CD4-positive, alpha-beta T cell treated with Interferon gamma for 1 hour (primary cell): ENCODE results near the gene ENTPD2.

Experiments used
- DNase-seq: peaks from one replicate; pipeline ENCODE4 v3.0.0-alpha.2; 2020

The ENTPD2 gene

DNA sequence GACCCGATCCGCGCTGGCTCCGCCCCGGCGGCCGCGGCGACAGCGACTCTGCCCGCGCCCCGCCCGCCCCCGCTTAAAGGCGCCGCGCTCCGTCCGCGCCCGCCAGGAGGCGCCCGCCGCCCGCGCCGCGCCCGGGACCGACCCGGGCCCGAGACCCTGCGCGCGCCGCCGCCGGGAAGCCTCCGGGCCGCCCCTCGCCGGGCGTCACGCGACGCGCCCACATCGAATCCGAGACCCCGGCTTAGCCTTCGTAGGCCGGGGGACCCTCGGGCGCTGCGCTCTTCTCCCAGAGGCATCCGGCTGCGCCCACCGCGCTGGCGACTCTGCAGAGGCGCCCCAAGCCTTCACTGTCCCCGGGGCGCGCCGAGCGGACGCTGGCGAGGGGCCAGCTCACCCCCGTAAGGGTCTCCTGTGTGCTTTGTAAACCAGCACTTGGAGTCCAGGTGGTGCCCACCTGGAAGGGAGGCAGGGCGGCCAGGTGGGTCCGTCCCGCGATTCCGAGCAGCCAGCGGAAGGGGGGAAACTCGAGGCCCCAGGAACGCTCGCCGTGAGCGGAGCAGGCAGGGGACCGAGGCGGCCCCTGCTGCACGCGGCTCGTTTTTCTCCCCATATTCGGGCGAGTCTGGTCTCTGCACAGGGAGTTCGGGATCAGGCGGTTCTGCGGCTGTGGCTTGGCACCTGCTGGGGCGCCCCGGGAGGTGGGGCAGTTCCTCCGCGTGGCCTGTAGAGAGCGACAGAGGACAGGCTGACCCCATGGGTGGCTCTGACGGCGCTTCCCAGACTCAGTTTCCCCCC is 25.4 kb downstream of the ENTPD2 start:
- DNase-seq = peak; percentile 67

DNA sequence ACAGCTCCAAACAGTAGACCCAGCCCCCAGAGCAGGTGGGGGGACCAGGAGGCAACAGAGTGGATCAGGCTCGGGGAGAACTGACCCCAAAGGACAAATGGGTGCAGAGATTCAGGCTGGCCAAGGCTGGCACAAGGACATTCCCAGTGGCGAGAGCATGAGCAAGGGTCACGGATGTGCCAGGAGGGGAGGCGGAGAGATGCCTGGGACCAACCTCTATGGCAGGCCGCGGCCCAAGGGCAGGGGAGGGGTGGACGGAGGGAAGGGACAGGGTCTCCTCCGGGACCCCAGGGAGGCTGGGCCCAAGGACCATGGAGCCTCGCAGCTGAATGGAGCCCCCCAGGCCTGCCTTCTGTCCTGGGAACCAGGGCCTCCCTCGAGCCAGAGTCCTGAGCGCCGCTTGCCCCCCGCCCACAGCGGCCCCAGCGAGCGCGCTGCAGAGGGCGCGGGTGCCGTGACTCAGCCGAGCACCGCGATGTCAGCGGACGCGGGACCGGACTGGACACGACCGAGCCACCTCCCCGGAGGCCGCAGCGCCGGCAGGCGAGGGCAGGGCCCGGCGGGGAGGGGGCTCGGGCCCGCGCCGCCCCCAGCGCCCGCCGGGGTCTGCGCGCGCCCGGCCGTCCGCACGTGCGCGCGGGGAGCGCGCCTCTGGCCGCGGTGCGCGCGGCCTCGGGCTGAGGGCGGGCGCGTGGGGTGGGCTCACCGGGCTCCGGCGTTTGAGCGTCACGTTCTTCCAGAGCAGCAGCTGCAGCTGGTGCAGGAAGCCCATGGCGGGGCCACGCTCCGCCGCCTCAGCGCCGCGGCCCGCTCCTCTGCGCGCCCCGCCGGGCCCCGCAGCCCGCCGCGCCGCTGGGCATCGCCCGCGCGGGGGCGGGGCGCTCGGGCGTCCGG is 26.2 kb downstream of the ENTPD2 start, which contains the start of gene ABCA2:
ABCA2 (minus strand) TSS at position 869 of the 894 bp plus-strand sequence; CDS start at position 772, 97 bp downstream.
- no peak for DNase-seq

DNA sequence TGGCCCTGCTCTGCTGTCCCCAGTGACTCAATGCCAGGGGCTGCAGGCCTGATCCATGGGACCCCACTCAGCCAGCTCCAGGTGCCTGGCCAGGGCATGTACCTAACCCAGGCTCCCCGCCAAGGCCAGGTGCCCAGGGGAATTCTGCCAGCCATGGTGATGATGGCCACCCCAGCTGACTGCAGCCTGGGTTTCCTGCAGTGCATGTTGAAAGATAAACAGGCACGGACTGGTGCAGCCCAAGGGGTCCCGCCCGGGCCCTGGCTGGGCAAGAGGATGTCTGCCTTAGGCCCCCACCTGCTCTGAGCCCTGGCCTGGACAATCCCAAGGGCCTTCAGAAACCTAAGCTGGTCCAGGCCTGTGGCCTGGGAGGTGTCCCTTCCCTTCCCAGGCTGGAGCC is 27.0 kb downstream of the ENTPD2 start:
- no peak for DNase-seq

DNA sequence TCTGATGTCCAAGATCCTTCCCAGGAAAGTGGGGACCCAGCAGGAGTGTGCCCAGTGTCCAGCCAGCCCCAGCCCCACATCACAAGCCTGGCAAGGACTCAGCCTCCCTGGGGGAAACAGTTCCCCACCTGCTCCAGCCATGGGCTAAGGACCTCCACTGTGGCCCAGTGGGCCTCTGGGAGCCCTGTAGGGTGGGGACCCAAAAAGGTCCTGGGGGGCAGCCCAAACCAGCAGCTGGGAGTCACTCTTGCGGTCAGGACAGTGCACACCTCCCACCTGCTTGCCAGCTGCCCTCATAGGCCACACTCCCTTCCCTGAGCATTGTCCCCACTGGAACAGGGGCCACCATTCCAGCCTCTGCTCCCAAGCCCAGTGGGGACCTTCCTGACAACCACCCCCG is 27.5 kb downstream of the ENTPD2 start:
- DNase-seq = no peak

DNA sequence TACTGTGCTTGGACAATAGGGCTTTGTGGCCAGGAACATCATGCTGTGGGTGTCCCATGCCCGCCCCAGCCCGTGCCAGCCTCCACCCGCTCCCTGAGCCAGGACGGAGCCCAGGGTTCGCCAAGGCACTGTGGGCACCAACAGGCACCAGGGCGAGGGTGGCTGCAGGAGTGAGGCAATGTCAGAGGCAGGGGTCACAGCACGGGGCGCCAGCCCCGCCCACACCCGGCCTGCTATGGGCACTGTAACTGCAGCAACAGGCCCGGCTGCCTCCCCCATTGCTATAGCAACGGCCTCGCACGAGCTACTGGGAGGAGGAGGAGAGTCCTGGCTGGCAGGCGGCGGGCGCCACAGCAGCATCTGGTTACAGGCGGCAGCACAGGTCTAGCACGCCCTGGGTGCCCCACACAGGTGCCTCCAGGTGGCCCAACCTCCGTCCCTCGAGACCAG is 28.3 kb downstream of the ENTPD2 start:
- peak; percentile 54 for DNase-seq

DNA sequence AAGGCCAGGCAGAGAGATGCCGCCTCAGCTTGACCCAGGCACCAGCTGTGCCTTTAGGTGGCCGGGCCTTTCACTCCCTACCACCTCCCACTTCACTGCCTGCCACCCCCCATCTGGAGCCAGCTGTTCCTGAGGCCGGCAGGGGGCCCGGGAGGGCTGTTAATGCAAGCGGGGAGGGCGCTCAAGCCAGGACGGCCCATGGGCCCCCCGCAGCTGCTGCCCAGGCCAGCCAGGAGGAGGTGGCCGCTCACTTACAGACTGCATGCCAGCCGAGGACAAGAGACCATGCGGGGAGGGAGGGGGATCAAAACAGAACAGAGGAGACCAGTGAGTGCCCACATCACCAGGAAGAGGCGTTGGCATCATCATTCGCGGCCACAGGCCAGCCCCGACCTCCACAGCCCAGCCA is 30.3 kb downstream of the ENTPD2 start:
- no peak for DNase-seq

DNA sequence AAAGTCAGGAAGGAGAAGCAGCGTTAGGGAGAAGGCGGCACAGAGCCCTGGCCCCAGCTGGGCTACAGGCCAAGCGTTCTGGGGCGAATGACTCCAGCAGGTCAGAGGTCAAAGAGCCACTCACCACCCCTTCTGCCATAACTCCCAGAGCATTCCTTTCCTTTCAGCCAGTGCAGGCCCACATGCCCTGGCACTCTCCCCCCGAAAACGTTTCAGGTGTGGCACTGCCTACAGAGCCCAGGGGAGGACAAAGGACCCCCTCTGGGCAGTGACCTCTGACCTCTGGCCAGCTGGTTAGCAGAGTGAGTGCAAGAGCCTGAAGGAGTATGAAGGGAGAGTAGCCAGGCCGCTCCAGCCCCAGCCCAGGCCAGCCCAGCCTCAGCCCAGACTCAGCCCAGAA is 30.7 kb downstream of the ENTPD2 start:
- no peak for DNase-seq

DNA sequence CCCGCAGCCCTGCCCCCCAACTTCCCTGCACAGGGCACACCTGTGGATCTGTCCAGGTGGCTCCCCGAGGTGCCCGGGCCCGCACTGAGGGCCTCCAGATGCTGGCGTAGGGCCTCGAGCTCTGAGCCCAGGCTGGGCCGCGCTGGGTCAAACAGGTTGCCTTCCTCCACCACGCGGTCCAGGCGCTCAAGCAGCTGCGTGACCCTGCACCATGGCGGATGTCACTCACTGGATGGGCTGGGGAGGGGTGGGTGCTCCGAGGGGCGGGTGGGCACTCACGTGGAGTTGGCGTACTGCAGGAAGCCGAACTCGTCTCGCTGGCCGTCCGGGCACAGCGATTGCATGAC is 31.2 kb downstream of the ENTPD2 start:
- DNase-seq = no peak

DNA sequence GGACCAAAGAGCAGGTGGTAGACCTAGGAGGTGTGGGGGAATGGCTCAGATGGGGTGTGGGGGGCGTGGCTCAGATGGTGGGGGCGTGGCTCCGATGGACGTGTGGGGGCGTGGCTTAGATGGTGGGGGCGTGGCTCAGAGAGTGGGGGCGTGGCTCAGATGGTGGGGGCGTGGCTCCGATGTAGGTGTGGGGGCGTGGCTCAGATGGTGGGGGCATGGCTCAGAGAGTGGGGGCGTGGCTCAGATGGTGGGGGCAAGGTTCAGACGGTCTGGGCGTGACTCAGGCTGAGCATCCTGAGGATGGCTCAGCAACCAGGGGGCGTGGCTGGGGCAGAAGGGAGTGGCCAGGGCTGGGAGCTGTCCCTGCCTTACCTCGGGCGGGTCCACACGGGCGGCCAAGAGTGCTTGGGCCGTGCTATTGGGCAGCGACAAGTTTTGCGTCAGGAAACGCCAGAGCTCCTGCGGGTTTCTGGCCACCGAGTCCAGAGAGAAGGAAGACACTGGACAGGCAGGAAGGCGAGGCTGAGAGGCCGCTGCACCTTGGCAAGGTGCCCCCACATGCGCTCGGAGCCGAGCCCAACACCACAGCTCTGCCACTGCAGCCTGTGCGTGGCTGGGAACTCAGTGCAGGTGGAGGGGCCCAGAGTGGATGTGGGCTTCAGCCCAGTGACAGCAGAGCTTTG is 31.7 kb downstream of the ENTPD2 start:
- peak; percentile 72 for DNase-seq

DNA sequence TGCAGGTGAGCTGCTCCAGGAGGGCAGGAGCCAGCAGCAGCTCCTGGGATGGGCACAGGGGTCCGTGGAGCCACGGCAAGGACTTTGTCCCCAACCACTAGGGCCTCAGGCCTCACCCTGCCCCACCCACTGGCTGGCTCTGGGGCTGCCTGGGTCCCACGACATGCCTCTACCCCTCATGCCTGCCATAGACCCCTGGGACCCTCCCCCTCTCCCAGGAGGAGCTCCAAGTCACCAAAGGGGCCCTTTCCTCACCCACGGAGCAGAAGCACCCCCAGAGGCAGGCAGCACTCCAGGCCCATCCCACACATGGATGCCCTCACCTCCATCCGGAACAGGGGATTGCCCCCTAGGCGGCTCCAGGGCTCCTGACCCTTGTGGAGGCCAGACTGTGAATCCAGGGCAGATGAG is 32.3 kb downstream of the ENTPD2 start:
- DNase-seq = no peak

DNA sequence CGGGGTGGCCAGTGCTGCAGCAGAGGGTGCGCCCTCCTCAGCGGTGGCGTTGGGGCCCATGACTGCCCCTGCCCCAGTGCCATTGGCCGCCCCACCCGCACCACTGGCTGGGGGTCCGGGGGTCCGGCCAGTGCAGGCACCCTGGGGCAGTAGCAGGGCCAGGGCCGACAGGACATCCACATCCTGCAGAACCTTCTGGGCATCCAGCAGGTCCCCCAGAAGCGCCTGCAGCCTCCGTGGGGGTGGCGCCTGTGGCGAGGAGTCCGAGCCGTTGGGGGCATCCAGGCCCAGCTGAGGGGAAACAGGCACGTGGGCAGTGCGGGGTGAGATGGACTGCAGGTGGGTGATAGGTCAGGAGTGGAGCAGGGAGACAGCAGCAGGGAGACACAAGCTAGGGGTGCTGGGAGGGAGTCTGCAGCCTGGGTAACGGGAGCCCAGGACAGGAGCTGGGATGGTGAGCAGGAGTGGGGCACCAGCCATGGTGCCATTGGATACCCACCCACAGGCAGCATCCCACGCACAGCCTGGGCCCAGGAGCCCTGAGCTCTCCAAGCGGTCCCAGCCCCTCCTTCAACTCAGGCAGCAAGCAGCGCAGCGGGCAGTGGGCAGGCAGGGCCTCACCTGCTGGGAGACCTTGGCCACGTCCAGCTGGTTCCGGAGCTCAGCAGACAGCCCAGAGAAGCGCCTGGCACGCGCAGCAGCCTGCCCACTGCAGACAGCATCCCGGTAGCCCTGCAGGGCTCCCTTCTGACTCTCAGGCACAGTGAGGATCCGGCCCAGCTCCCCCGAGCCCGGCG is 32.9 kb downstream of the ENTPD2 start:
- DNase-seq = no peak

DNA sequence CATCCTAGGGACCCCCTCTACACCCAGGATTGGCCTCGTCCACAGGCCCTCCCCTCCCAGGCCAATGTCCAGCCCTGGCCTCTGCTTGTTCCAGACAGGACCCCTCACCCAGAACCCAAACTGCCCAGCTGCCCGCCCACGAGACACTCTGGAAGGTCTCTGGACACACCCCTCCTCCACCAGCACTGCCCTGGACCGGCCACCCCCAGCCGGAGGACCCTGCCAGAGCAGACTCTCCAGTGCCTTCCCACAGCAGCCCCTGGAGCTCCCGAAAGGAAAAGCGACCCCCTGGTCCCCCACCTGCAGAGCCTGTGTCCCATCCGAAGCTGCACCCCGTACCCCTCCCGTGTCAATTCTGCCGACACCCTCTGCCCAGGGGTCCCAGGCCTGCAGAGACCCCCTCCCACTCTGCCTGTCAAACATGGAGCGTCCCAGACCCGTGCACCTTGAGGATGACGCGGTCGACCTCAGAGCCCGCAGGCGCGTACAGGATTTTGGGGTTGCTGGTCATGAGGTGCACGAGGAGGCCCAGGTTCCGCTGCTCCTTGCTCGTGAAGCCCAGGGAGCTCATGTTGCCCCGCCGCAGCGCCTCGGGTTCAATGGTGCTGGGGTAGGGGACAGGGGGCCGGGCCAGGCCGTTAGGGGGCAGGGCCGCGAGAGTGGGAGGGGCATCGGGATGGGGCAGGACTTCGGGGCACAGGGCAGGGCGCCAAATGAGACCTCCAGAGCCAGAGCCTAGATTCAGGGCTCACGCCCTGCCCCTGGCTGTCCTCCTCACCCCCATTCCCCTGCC is 33.8 kb downstream of the ENTPD2 start:
- no peak for DNase-seq

DNA sequence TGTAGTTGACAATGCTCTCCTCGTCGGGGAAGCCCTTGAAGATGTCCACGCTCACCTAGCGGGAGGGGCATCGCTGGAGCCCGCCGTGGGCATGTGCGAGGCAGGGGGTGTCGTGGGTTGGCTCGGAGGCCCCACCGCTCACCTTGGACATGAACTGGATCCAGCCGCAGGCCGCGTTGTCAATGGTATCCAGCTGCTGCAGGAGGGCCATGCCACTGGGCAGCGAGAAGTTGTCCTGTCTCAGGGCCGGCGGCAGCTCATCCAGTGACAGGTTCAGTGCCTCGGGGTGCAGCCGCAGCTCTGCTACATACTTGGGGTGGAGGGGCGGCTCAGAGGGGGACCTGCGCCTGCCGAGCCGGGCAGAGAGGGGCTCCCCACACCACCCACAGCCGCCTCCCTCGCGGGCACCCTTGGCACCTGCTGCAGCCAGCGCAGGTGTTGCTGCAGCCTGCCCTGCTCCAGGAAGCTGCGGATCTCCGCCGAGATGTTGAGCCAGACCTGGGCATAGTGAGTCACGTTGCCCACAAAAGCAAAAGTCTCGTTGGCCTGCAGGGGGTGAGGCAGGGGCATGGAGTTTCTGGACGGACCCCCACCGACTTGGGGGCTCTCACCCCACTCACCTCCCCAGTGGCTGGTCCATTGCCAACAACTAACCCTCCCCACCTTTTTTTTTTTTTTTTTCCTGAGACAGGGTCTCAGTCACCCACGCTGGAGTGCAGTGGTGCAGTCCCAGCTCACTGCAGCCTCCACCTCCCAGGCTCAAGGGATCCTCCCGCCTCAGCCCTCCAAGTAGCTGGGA is 34.9 kb downstream of the ENTPD2 start:
- DNase-seq = no peak

DNA sequence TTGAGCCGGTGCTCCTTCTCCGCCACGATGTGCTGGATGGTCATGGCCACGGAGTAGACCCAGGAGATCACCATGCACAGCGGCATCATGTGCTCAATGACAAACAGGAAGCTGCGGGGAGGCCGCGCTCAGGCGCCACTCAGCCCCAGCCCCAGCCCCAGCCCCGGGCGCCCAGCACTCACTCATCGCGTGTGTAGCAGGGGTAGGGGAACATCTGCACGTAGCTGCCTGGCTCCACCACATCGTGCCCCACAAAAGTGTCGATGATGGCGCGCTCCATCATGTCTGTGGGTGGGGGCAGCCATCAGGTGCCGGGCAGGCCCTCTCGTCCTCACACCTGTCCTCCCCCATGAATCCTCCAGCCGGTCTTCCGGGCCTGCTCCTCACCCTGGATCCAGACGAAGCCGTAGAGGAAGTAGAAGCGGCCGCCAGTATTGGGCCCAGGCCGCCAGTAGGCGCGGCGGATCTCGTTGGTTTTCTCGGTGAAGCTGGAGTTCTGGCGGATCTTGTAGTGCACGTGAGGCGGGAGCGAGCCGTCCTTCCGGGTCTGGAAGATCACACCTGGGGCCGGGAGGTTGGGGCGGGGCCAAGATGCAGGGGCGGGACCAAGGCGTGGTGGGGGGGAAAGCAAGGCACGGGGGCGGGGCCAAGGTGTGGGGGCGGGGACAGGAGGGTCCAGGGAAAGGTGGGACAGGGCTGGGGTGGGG is 35.9 kb downstream of the ENTPD2 start:
- DNase-seq = no peak

DNA sequence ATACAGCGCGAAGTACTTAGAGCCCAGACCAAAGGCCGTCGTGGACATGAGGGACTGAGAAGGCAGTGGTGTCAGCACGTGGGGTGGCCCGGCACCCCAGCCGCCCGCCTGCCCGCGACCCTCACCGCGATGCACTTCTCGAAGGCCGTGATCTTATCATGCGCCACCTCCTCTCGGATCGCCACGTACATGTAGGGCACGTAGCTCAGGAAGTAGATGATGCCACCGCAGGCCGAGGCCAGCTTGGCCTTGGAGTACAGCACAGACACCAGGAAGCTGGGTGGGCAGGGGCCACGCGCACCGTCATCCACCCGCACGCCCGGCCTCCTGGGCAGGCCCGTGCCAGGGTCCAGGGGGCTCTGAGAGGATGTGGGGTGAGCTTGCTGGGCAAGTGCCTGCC is 36.8 kb downstream of the ENTPD2 start:
- DNase-seq = no peak

DNA sequence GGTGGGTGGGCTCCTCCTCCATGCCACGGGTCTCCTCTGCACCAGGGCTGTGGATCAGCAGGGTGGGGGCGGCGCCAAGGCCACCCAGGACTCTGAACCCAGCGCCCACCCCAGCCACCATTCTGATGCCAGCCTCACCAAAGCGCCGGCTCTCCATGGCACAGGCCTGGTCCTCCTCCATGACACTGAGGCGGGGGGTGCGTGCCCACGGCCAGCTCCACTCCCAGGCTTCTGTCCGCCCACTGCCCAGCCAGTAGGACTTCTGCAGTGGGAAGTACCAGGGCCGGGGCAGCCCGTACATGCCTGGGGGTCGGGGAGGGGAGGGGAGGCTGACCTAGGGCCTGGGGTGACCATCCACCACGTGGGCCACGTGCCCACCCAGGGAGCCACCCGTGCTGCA is 37.4 kb downstream of the ENTPD2 start:
- no peak for DNase-seq

DNA sequence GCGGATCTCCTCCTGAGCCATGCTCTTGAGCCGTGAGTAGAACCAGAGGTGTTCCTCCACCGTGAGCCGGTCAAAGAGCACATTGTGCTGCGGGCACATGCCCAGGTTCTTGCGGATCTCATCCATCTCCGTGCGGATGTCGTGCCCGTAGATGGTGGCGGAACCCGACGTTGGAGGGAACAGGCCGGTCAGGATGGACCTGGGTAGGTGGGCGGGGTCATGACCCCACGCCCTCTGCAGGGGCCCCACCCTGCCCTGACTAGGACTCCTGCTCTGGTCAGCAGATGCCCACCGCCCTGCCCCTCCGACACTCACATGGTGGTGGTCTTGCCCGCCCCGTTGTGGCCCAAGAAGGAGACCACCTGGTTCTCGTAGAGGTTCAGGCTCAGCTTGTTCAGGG is 37.9 kb downstream of the ENTPD2 start:
- DNase-seq = no peak

DNA sequence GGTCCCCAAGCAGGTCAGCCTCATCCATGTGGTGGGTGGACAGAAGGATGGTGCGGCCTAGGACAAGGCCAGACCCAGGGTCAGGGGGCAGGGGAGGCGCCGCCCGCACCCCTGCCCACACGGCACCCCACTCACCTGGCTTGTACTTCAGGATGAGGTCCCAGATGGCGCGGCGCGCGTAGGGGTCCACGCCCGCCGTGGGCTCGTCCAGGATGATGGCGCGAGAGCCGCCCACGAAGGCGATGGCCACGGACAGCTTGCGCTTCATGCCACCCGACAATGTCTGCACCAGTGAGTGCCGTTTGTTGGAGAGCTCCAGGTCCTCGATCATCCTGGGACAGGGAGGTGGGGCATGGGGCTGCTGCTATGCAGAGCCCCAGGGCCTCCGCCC is 38.3 kb downstream of the ENTPD2 start:
- DNase-seq = no peak

DNA sequence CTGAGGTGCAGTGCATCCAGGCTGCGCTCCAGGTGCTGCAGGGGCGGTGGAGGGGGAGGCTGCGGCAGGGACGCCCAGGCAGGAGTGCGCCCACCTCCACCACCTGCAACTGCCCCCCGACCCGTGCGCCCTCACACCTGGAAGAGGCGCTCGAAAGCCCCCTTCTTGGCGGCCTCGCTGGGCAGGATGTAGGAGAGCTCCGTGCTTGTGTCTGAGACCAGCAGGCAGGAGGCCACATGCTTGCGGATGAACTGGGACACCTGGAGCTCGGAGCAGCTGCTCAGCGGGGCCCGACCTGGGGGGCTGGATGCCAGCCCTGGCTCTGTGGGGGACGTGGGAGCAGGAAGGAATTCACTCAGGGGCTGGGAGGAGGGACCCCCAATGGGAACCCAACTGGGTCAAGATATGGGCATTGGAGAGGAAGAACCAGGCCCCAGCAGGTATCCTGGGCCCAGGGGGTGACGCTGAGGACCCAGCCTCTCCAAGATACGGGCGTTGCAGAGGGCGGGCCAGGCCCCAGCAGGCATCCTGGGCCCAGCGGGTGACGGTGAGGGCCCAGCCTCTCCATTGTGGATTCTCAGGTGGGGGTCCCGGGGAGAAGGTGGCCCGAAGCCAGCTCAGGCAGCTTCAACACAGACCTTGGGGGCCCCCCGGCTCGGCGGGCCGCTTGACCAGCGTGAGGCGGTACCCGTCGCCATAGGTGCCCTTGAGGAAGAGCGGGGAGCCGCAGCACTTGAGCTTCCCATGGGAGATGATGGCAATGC is 38.9 kb downstream of the ENTPD2 start:
- no peak for DNase-seq
